SU-DHL-6 (cell line): ENCODE results near the gene PMM2.

ENCODE experiments used
- H2AFZ ChIP-seq: fragments of 200-600 bp; sonication (generic); 2 replicates; pipeline ENCODE4 v1.6.1; 2014; ENCODE audit warnings: low read depth, mild to moderate bottlenecking, moderate library complexity, mixed read lengths, antibody characterized with exemption, low read length; ENCODE audit not compliant: severe bottlenecking
- H3F3A ChIP-seq: fragments of 200-600 bp; shearing (Covaris generic); 2 replicates; pipeline ENCODE4 v1.6.0; 2016; ENCODE audit warnings: antibody characterized with exemption, mild to moderate bottlenecking; ENCODE audit not compliant: insufficient read depth
- H3K27ac ChIP-seq: fragments of 200-600 bp; sonication (generic); 2 replicates; pipeline ENCODE4 v1.5.1; 2016; ENCODE audit warnings: low read depth, mild to moderate bottlenecking, low read length, moderate library complexity, mixed read lengths
- H3K27me3 ChIP-seq: fragments of 200-600 bp; sonication (generic), shearing (Covaris generic); 2 replicates; pipeline ENCODE4 v1.6.0; 2014; ENCODE audit warnings: mild to moderate bottlenecking, low read length
- H3K36me3 ChIP-seq: fragments of 200-600 bp; sonication (generic); 2 replicates; pipeline ENCODE4 v1.6.1; 2014; ENCODE audit warnings: mild to moderate bottlenecking, low read length, mixed read lengths
- H3K4me2 ChIP-seq: fragments of 300-600, 200-600 bp; shearing (Covaris generic), sonication (generic); 2 replicates; pipeline ENCODE4 v1.6.0; 2014; ENCODE audit warnings: low read length, low read depth, mild to moderate bottlenecking; ENCODE audit not compliant: poor library complexity, severe bottlenecking
- H3K4me3 ChIP-seq: fragments of 200-600 bp; sonication (generic); 2 replicates; pipeline ENCODE4 v1.5.1; 2014; ENCODE audit warnings: antibody characterized with exemption, low read length, mild to moderate bottlenecking, mixed read lengths; ENCODE audit not compliant: insufficient read depth, poor library complexity, severe bottlenecking
- H3K79me2 ChIP-seq: fragments of 200-600 bp; sonication (generic); 2 replicates; pipeline ENCODE4 v1.6.1; 2014; ENCODE audit warnings: mild to moderate bottlenecking, low read length, moderate library complexity; ENCODE audit not compliant: insufficient read depth
- H3K9ac ChIP-seq: fragments of 200-600 bp; sonication (generic); 2 replicates; pipeline ENCODE4 v1.7.0; 2014; ENCODE audit warnings: mild to moderate bottlenecking, low read length
- H3K9me2 ChIP-seq: fragments of 200-600 bp; sonication (generic); replicated peaks from 2 replicates; pipeline ENCODE4 v1.6.1; 2014; ENCODE audit warnings: low read length; ENCODE audit not compliant: insufficient read depth
- H3K9me3 ChIP-seq: fragments of 200-600 bp; sonication (generic); 2 replicates; pipeline ENCODE4 v1.6.1; 2014; ENCODE audit warnings: low read length, mixed read lengths; ENCODE audit not compliant: insufficient read depth
- H4K20me1 ChIP-seq: fragments of 200-600 bp; sonication (generic); 2 replicates; pipeline ENCODE4 v1.6.1; 2014; ENCODE audit warnings: low read depth, mild to moderate bottlenecking, antibody characterized with exemption, low read length, moderate library complexity, mixed read lengths
- CTCF ChIP-seq: fragments of 200-600 bp; sonication (generic); IDR thresholded peaks from one replicate; pipeline ENCODE4 v1.5.1; 2017; ENCODE audit warnings: antibody characterized with exemption, mild to moderate bottlenecking, low read length, moderate library complexity; ENCODE audit not compliant: insufficient read depth, poor library complexity, severe bottlenecking
- EZH2phosphoT487 ChIP-seq: fragments of 200-600 bp; sonication (generic), shearing (Covaris generic); conservative IDR thresholded peaks from 2 replicates; pipeline ENCODE4 v1.6.1; 2018; ENCODE audit warnings: mild to moderate bottlenecking, antibody characterized with exemption, low read length, moderate library complexity, mixed read lengths

The PMM2 gene

GRCh38 chr16:8822403-8822802, 24.8 kb downstream of the PMM2 start:
- no peaks in the 10 kb centered on the region; the same call in none of the 2 replicates for H3K79me2 ChIP-seq
- peaks cover 14% of the 10 kb centered on the region for H3K36me3 ChIP-seq
- no peak overlapping the region for H3K4me3 ChIP-seq
- no peak overlapping the region for H3K4me2 ChIP-seq
- H4K20me1 ChIP-seq = no peaks in the 10 kb centered on the region
- H3K9me2 ChIP-seq = no peaks in the 10 kb centered on the region
- no peaks in the 10 kb centered on the region for H3K9me3 ChIP-seq
- H3K27ac ChIP-seq = no peak overlapping the region
- no peak overlapping the region for H2AFZ ChIP-seq
- no peak overlapping the region for H3K9ac ChIP-seq
- H3F3A ChIP-seq = no peaks in the 10 kb centered on the region
- no peaks in the 10 kb centered on the region for H3K27me3 ChIP-seq
- no peak for TF ChIP-seq CTCF
- TF ChIP-seq EZH2phosphoT487 = no peak

- Histone ChIP-seq H3K36me3 (peaks cover 12% of the 10 kb centered on the region), H2AFZ (no peak overlapping the region), H3K9ac (no peak overlapping the region), H4K20me1 (no peaks in the 10 kb centered on the region), H3K9me3 (no peaks in the 10 kb centered on the region), H3K27ac (no peak overlapping the region), H3K79me2 (peaks cover 8% of the 10 kb centered on the region), H3K4me2 (no peak overlapping the region), H3K27me3 (no peaks in the 10 kb centered on the region), H3K4me3 (no peak overlapping the region), H3F3A (no peaks in the 10 kb centered on the region), H3K9me2 (no peaks in the 10 kb centered on the region)
- TF ChIP-seq EZH2phosphoT487 = no peak
- no peak for TF ChIP-seq CTCF
Observed at GRCh38 chr16:8826278-8826879, 28.7 kb downstream of the PMM2 start.

- no peak overlapping the region for H3K27ac ChIP-seq
- peaks cover 12% of the 10 kb centered on the region for H3K36me3 ChIP-seq
Observed at GRCh38 chr16:8828541-8829165, 31.0 kb downstream of the PMM2 start.

More at GRCh38 chr16:8828541-8829165, 31.0 kb downstream of the PMM2 start:
- Histone ChIP-seq H3K9ac (no peak overlapping the region), H3K4me2 (no peak overlapping the region), H3K4me3 (no peak overlapping the region), H3K9me2 (no peaks in the 10 kb centered on the region), H3K79me2 (peaks cover 15% of the 10 kb centered on the region), H4K20me1 (no peaks in the 10 kb centered on the region), H3F3A (no peaks in the 10 kb centered on the region), H3K9me3 (no peaks in the 10 kb centered on the region), H3K27me3 (no peaks in the 10 kb centered on the region), H2AFZ (no peak overlapping the region)
- TF ChIP-seq EZH2phosphoT487 (no peak), CTCF (no peak)
